ENCODE measurements around the gene NR1D2. TPM values are rescaled to one million over a fixed set of nuclear protein-coding genes. Genes with fewer than 3 reads are reported as not detected.

Gene NR1D2
- total and polyA plus RNA-seq, 2 of the 13 experiments (the other 11 are each of a cell fraction or from before 2014, with no cell fraction given) = 5.3 to 8.1 TPM

GRCh38 chr3:24020036-24020691 lies 75.1 kb downstream of the NR1D2 start (continued):
- TF ChIP-seq HNF1A (IDR thresholded peaks at IDR 0.05; ENCODE audit: low read depth) = no peak
- TF ChIP-seq HNF1A (CRISPR knock-in tag; IDR thresholded peaks at IDR 0.05; ENCODE audit: borderline replicate concordance) = no peak

GRCh38 chr3:24023197-24023596 lies 78.1 kb downstream of the NR1D2 start:
- no peak overlapping the region for H3K4me3 ChIP-seq (replicated peaks in 1 of 3; ENCODE audit: insufficient read depth in 1 of 3, low read depth in 2 of 3, low read length in 3 of 3)
- WGBS (ENCODE audit: low lambda C conversion rate) = 28% methylated on average over 3 of the region's 3 CpGs
- no peaks in the 10 kb centered on the region for H4K20me1 ChIP-seq (ENCODE audit: insufficient read depth, low read length)
- H3K27ac ChIP-seq (ENCODE audit: extremely low read length, insufficient read depth, low read length) = no peak overlapping the region
- H3K27me3 ChIP-seq (ENCODE audit: control insufficient read depth in 1 of 2, insufficient read depth in 2 of 2, low read length in 2 of 2) = peaks cover 1 to 3% of the 10 kb centered on the region in 2 experiments; a peak in 2 of 5 replicates
- no peak for DNase-seq (ENCODE audit: low spot score)
- FAIRE-seq = no peak
- ChIA-PET CTCF (ENCODE audit: low intra/inter-chr PET ratio, low total read pairs) (no interaction called here), POLR2A (no interaction called here)
- no peaks in the 10 kb centered on the region for H3K9me3 ChIP-seq (ENCODE audit: low read length)
- in situ Hi-C loops (cut with HindIII; ENCODE audit: extremely low pct_ligation_motif_present, low pct_unique_long_range_greater_than_20kb) (loop anchor here (25.0 kb wide), 1 partner anchor 664 kb away; no protein-coding TSS in a partner anchor), intact Hi-C loops (cut with micrococcal nuclease; ENCODE audit: unreplicated experiment) (no loop called here)
- no peak overlapping the region for H3K9ac ChIP-seq (ENCODE audit: insufficient read depth, low read depth, low read length)
- H3K36me3 ChIP-seq (replicated peaks in 1 of 2; ENCODE audit: control insufficient read depth in 1 of 2, insufficient read depth in 2 of 2, low read length in 2 of 2) = no peaks in the 10 kb centered on the region
- TF ChIP-seq SOX13 (IDR thresholded peaks at IDR 0.05) = no peak
- no peak for TF ChIP-seq SOX13 (CRISPR knock-in tag; conservative IDR thresholded peaks at IDR 0.05 in 1 of 2, IDR thresholded peaks at IDR 0.05 in 1 of 2)
- TF ChIP-seq ARNT (IDR thresholded peaks at IDR 0.05) = no peak
- TF ChIP-seq MEF2D (CRISPR knock-in tag; IDR thresholded peaks at IDR 0.05) = no peak
- TF ChIP-seq ZNF772 (CRISPR knock-in tag; IDR thresholded peaks at IDR 0.05) = no peak
- TF ChIP-seq DDIT3 (CRISPR knock-in tag; IDR thresholded peaks at IDR 0.05) = no peak
- no peak for TF ChIP-seq ZNF562 (CRISPR knock-in tag; IDR thresholded peaks at IDR 0.05; ENCODE audit: borderline replicate concordance)
- TF ChIP-seq HOXA9 (CRISPR knock-in tag; IDR thresholded peaks at IDR 0.05; ENCODE audit: borderline replicate concordance) = no peak
- no peak for TF ChIP-seq TAF1 (CRISPR knock-in tag; IDR thresholded peaks at IDR 0.05)
- no peak for TF ChIP-seq IKZF5 (CRISPR knock-in tag; IDR thresholded peaks at IDR 0.05)
- TF ChIP-seq RFX1 (IDR thresholded peaks at IDR 0.05) = no peak
- TF ChIP-seq HIVEP1 (CRISPR knock-in tag; IDR thresholded peaks at IDR 0.05) = no peak
- no peak for TF ChIP-seq PRMT3 (CRISPR knock-in tag; IDR thresholded peaks at IDR 0.05; ENCODE audit: borderline replicate concordance, low read depth)
- H2AFZ ChIP-seq (ENCODE audit: low read length) = no peak overlapping the region
- H3K79me2 ChIP-seq (ENCODE audit: insufficient read depth, low read length) = no peaks in the 10 kb centered on the region
- no peak for ATAC-seq
- no peak overlapping the region for H3K4me2 ChIP-seq (ENCODE audit: low read depth, low read length)
- no TSS peak for BruUV-seq (replicated peaks)
- H3K4me1 ChIP-seq (ENCODE audit: insufficient read depth, low read length) = no peaks in the 10 kb centered on the region

All from HepG2 (cell line).